NCI-H345 (cell line): ENCODE results near the gene PALMD.

Experiments used
- DNase-seq: peaks from one replicate; lab custom pipeline; 2025; lab: John Stamatoyannopoulos, UW

Gene PALMD

DNA sequence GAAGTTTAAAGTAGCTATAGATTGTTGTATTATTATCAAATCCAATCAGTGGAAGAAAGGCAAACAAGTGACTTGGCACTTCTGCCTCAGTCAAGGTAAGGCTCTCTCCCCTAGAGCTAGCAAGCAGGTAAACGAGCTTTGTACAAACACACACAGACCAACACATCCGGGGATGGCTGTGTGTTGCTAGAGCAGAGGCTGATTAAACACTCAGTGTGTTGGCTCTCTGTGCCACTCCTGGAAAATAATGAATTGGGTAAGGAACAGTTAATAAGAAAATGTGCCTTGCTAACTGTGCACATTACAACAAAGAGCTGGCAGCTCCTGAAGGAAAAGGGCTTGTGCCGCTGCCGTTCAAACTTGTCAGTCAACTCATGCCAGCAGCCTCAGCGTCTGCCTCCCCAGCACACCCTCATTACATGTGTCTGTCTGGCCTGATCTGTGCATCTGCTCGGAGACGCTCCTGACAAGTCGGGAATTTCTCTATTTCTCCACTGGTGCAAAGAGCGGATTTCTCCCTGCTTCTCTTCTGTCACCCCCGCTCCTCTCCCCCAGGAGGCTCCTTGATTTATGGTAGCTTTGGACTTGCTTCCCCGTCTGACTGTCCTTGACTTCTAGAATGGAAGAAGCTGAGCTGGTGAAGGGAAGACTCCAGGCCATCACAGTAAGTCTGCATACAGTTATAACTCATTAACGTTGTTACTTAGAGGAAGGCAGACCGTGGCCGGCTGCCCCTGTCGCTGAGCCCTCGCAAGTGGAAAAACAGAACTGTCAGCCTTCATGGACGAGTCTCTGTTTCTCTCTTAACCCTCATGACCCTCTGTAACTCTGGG lies at the start of gene PALMD:
PALMD (plus strand) TSS at position 415 of the 833 bp plus-strand sequence; CDS start at position 620, 205 bp downstream.
- peak; percentile 29 for DNase-seq

DNA sequence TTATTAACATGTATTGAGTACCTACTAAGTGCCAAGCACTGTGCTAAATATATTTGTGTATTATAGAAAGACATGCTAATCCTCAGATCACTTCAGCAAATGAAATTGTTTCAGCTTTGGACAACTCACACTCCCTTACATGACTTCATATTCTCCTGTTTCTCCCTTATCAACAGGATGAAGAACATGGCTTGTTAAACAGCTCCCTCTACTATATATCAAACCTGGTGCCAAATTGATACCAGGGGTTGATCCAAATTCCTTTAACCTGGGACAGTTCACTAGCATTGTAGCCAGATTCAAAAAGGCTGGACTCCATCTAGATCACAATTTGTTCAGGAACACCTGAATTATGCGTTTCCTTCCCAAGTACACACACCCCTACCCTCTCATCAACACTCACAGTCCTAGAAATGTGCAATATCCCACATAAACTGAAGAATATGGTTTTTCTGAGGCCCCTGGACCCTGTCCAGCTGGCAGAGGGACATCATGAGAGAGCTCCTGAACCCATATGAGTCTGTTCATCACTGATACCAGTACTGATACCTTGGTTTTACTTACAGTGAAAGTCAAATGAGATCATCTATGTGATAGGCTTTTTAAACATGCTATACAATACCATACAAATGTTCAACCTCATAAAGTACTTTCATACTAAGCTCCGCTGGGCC lies 47.0 kb upstream of the PALMD start:
- no peak for DNase-seq

DNA sequence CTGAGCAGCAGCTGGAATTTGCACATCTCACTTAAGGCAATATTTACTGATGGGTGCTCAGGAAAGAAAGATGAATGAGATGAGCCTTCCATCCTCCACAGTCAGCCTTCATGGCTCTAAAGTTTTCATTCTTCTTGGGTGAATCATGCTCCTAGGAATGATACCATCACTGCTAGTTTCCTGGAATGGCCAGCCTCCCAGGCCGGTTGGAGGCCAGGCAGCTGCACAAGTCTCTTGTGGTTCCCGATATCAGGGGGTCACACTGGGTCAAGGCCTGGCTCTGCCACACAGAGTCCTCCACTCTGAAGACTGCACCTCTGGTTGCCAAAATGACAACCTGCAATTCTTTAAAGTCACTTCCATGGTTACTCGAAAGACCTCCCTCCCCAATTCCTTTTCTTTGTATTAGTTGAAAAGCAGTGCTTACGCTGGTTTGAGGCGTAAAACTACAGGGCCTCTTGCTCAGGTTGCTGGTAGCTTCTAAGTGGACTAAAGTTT lies 46.2 kb upstream of the PALMD start:
- DNase-seq: no peak

DNA sequence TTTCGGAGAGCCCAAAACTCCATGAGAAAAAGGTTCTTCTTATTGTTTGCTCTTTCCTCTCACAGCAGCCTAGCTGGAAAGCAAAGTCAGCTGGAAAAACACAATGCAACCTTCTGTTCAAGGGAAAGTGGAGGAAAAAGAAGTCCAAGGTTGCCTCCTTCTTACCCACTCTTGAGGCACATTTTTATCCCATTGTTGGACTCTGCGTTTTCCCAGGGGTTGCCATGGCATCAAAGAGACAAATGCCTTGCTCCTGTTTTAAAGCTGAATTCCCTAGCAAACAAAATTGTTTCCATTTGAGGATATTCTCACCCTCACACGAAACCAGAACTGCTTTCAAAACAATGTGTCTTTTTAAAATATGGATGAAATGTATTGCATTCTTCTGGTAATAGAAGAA lies 45.1 kb upstream of the PALMD start:
- DNase-seq: no peak

GRCh38 chr1:99601208-99601607 lies 44.7 kb upstream of the PALMD start:
- DNase-seq: no peak

GRCh38 chr1:99601709-99602403 lies 44.1 kb upstream of the PALMD start:
- DNase-seq: no peak

DNA sequence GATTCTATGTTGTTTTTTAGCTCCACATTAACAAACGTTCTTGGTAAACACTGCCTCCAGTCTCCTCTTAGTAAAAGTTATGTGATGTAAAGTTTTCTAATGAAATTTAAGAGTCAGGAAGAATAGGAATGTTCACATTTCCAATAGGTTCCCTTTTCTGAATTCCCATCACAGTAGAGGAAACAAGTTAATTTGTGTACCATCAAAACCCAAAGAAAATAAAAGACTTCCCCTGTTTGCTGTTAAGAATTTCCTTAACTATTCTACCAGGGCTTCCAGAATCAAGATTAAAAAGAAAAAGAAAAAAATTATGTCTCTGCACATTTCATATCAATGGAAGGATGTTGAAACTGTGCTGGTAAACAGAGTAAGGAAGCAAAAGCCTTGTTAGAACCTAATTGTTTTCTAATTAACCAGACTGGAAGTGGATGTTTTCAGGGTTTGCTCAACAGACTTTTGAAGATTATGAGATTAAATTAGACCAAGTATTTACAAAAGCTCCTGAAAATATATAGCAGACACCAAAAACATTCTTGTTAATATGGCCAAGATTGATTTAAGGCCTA lies 43.4 kb upstream of the PALMD start:
- DNase-seq: no peak

DNA sequence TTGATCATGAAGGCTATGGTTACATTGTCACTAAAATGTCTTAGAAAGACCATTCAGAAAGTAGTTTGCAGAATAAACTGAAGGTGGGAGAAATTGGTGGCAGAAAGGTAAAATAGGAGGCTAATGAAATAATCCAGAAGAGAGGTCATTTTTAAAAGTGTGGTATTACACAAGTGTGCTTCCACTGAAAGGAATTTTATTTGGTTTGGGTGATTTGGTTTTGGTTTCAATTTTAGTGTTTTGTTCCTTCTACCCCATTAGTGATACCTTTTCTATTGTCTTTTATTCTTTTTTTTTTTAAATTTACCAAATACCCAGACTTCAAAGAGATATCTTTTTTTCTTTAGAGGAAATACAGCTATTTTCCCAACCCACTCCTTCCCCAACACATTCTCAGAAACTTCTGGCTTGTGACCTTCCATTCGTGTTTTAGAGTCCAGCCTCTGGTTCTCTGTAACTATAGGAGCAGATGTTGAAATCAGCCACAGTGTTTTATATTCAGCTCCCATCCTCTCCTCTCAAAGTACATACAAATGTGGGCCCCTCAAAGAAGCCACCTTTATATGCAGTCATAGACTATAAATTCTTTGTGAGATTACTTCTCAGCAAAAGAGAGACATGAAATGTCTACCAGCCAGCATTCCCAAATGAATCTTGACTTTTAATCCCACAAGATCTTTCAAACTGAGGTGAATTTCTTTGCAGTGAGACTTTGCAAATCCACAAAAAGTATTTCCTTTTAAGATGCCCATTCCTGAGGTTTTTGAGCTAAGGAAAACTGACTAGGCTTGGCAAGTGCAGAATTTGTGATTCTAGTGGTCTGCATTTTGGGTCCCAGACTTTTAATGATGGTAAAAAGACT lies 42.0 kb upstream of the PALMD start:
- no peak for DNase-seq

DNA sequence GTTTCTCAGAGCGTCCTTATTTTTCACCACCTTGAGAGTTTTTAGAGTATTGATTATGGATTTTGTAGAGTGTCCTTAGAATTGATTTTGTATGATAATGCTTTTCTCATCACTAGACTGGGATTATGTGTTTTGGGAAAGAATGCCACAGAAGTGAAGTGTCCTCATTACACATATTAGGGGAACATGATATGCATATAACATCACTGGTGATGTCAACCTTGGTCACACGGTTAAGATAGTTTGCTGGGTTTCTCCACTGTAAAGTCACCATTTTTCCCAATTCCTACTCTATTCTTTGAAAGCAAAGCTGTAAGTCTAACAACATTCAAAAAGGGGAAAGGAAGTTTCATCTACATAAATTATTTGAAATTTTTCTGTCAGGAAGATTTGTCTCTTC lies 39.6 kb upstream of the PALMD start:
- no peak for DNase-seq

- DNase-seq: no peak
Measured at GRCh38 chr1:99607590-99607989, 38.3 kb upstream of the PALMD start.

- DNase-seq: no peak
Measured at GRCh38 chr1:99608058-99608457, 37.9 kb upstream of the PALMD start.

DNA sequence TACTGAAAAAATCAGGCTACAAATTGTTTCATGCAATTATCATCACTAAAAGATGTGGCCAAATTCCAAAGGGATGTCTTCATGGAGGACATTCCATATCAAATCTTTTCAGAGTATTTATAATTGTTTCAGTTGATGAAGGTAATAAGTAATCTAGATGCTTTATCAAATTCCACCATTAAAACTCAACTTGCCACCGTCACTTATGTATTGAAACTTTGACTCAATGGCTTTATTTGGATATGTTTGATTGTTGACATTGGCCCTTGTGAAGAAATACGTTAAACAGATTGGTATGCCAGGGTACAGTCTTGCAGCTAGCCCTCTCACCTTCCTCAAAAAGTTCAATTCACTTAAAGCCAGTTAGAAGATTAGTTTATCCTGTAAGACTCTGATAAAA lies 32.2 kb upstream of the PALMD start:
- no peak for DNase-seq

DNA sequence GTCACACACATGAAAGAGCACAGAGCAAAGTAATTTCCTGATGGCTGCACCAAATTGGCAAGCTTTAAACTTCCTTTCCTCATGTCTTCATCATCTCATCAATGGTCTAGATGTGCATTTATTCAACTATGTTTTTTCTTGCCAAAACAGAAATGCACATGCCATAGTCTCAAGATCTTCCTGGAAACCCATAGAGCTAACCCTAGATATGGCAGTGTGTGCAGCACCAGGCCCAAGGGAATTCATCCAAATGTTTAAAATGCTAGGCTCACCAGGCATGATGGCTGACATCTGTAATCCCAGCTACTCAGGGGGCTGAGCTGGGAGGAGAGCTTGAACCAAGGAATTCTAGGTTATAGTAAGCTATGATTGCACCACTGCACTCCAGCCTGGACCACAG lies 31.2 kb upstream of the PALMD start:
- DNase-seq: no peak

DNA sequence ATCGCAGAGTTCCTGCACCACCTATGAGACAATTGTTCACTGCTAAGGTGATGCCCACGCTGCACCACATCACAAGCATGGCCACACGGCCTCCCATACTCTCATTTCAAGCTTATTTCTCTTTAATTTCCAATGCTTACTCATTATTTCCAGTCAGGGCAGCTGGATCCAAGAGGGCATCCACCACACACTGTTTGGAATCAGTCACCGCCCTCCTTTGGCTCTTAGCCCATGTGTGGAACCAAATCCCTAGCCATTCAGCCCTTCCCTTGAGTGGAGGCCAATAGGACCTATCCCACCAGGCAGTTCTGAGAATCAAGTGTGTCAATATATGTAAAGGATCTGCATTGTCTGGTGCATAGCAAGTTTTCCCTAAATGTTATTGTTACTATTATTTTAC lies 26.3 kb upstream of the PALMD start:
- no peak for DNase-seq

GRCh38 chr1:99621340-99621901 lies 24.5 kb upstream of the PALMD start:
- DNase-seq: no peak

DNA sequence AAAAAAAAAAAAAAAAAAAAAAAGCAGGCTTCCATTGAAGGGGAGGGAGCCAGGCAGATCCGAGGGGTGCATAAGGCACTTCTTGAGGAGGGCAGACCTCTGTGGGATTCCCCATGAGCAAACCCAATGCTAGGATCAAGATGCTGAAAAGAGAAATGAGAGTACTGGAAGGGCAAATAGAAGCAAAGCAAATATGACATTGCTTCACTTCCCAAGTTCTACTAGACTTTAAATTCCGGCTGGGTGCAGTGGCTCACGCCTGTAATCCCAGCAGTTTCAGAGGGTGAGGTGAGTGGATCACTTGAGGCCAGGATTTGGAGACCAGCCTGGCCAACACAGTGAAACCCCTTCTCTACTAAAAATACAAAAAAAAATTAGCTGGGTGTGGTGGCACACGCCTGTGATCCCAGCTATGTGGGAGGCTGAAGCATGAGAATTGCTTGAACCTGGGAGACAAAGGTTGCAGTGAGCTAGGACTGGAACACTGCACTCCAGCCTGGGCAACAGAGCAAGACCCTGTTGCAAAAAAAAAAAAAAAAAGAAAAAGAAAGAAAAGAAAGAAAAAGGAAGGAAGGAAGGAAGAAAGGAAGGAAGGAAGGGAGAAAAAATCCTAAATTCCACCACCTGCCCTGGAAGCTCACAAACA lies 23.1 kb upstream of the PALMD start:
- DNase-seq: no peak

GRCh38 chr1:99623554-99623953 lies 22.4 kb upstream of the PALMD start:
- DNase-seq: no peak

GRCh38 chr1:99627615-99628014 lies 18.3 kb upstream of the PALMD start:
- DNase-seq: no peak

DNA sequence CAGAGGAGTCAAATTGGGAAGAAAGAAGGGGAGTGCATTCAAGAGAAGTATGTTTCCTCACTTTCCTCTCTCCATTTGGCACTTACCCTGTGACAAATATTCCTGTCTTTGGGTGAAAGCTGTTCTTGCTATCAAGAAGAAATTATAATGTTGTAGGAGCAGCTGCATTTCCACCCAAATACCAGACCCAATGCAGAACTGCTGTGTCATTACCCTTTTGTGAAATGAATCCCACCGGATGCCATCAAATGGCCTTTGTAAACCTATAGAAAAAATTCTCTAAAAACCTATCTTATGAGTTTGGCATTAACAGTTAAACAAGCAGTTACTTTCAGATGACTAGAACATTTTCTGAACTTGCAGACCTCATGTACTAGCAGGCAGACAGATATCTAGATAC lies 16.7 kb upstream of the PALMD start:
- DNase-seq: no peak

- peak; percentile 25 for DNase-seq
Measured at GRCh38 chr1:99634971-99635624, 10.8 kb upstream of the PALMD start.
